ENCODE data around the gene NPTX1.

NPTX1 gene

GRCh38 chr17:80452173-80452915 is 24.1 kb downstream of the NPTX1 start:
- TF ChIP-seq POLR2AphosphoS5 (IDR thresholded peaks at IDR 0.05; ENCODE audit: low read depth, low read length): no peak
- TF ChIP-seq FOXP2 (optimal IDR thresholded peaks at IDR 0.05; ENCODE audit: borderline replicate concordance, extremely low read depth, extremely low read length, insufficient read depth): no peak
- TF ChIP-seq SIN3A (IDR thresholded peaks at IDR 0.05; ENCODE audit: borderline replicate concordance, insufficient read depth, low read length): no peak
- TF ChIP-seq REST (IDR thresholded peaks at IDR 0.05; ENCODE audit: insufficient read depth in 1 of 2, low read depth in 2 of 2, low read length in 2 of 2): no peak
- no peak for TF ChIP-seq TAF1 (IDR thresholded peaks at IDR 0.05; ENCODE audit: borderline replicate concordance, insufficient read depth, low read length)

- TF ChIP-seq REST (IDR thresholded peaks at IDR 0.05; ENCODE audit: insufficient read depth in 1 of 2, low read depth in 2 of 2, low read length in 2 of 2) (no peak), POLR2AphosphoS5 (IDR thresholded peaks at IDR 0.05; ENCODE audit: low read depth, low read length) (no peak), FOXP2 (optimal IDR thresholded peaks at IDR 0.05; ENCODE audit: borderline replicate concordance, extremely low read depth, extremely low read length, insufficient read depth) (no peak), SIN3A (IDR thresholded peaks at IDR 0.05; ENCODE audit: borderline replicate concordance, insufficient read depth, low read length) (no peak), TAF1 (IDR thresholded peaks at IDR 0.05; ENCODE audit: borderline replicate concordance, insufficient read depth, low read length) (no peak)
Observed at GRCh38 chr17:80451104-80451775, 25.2 kb downstream of the NPTX1 start.

- TF ChIP-seq REST (IDR thresholded peaks at IDR 0.05; ENCODE audit: insufficient read depth in 1 of 2, low read depth in 2 of 2, low read length in 2 of 2) (0 out of 4 replicates have a peak, but pooled peaks of 1 of the 2 experiments have one; percentile 14), FOXP2 (optimal IDR thresholded peaks at IDR 0.05; ENCODE audit: borderline replicate concordance, extremely low read depth, extremely low read length, insufficient read depth) (peak; percentile 32), TAF1 (IDR thresholded peaks at IDR 0.05; ENCODE audit: borderline replicate concordance, insufficient read depth, low read length) (no peak)
Observed at GRCh38 chr17:80449930-80450576, 26.4 kb downstream of the NPTX1 start.

- TF ChIP-seq REST (IDR thresholded peaks at IDR 0.05; ENCODE audit: insufficient read depth in 1 of 2, low read depth in 2 of 2, low read length in 2 of 2): no peak
- no peak for TF ChIP-seq FOXP2 (optimal IDR thresholded peaks at IDR 0.05; ENCODE audit: borderline replicate concordance, extremely low read depth, extremely low read length, insufficient read depth)
- no peak for TF ChIP-seq TAF1 (IDR thresholded peaks at IDR 0.05; ENCODE audit: borderline replicate concordance, insufficient read depth, low read length)
- TF ChIP-seq SIN3A (IDR thresholded peaks at IDR 0.05; ENCODE audit: borderline replicate concordance, insufficient read depth, low read length): no peak
- TF ChIP-seq POLR2AphosphoS5 (IDR thresholded peaks at IDR 0.05; ENCODE audit: low read depth, low read length): no peak
Observed at GRCh38 chr17:80449194-80449929, 27.0 kb downstream of the NPTX1 start.
